Fibroblast of skin of left biceps (primary cell): ENCODE results near the gene BANP.
"Not testable (repeated sequence)": the region's sequence is repeated elsewhere in the genome, so short reads cannot be mapped to it uniquely, and the experiment has no call there.

Experiments
- DNase-seq, 2 experiments: peaks; one replicate each; pipeline ENCODE4 v3.0.0-alpha.2; 2013; ENCODE audit warnings: low read depth in 2 of 2

The BANP gene

GRCh38 chr16:88101623-88102105 is 150.4 kb downstream of the BANP start:
- DNase-seq, result not testable (repeated sequence)

GRCh38 chr16:88102597-88102996 is 151.4 kb downstream of the BANP start:
- no peak for DNase-seq

DNA sequence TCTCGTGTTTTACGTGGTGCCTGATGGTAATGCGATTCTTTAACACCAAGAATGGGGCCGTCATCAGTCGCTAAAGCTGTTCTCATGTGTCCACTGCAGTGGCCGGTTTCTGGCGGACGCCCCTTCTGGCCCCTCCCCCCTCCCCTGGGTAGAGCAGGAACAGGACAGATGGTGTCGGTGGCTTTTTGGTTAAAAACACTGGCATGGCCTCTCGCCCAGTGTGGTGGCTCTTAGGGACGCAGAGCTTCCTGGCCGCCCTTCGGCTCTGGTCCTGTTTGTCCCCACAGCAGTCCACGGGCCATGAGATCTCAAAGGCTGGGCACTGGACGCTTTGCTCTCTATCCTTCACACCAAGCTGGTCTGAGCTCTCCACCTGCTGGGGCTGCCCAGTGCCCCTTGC is 151.8 kb downstream of the BANP start:
- DNase-seq, result no peak

- DNase-seq, result no peak
Observed at GRCh38 chr16:88103581-88104188, 152.5 kb downstream of the BANP start.

- DNase-seq, result not testable (repeated sequence)
Observed at GRCh38 chr16:88104363-88104762, 153.1 kb downstream of the BANP start.

GRCh38 chr16:88105574-88106140 is 154.4 kb downstream of the BANP start:
- not testable (repeated sequence) for DNase-seq

- DNase-seq, result not testable (repeated sequence)
Observed at GRCh38 chr16:88106566-88106965, 155.3 kb downstream of the BANP start.

- no peak for DNase-seq
Observed at GRCh38 chr16:88108762-88109161, 157.5 kb downstream of the BANP start.

- not testable (repeated sequence) for DNase-seq
Observed at GRCh38 chr16:88109726-88110621, 158.7 kb downstream of the BANP start.

- not testable (repeated sequence) for DNase-seq
Observed at GRCh38 chr16:88110875-88111494, 159.8 kb downstream of the BANP start.

- not testable (repeated sequence) for DNase-seq
Observed at GRCh38 chr16:88111976-88112375, 160.7 kb downstream of the BANP start.

GRCh38 chr16:88113545-88114045 is 162.4 kb downstream of the BANP start:
- no peak for DNase-seq

DNA sequence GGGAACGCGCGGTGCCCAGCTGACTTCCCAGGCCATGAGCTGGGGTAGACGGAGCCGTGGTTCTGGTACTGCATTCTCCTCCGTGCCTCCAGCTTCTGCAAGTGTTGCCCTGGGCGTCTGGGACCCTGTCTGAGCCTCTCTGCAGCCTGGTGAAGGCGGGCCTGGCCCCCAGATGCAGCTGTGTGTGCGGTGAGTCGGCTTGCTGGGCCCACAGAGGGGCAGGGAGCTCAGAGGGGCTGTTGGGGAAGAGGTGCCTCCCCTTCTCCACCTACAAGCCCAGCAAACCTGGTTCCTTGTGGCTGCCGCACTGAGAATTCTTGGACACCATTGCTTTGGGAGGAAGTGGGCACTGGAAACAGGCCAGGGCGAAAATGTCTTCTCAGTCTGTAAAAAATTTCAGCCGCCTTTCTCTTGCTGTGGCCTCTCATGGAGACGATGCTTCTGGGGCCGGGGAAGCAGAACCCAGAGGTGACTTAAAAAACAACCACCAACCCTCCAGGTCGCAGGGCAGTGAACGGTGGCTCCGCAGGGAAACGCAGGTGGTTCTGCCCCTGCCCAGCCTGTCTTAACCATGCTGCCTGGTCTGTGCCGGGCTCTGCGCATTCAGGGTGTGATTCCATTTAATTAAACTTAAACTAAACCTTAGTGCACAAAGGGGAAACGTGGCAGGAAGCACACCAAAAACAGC is 163.5 kb downstream of the BANP start:
- not testable (repeated sequence) for DNase-seq

DNA sequence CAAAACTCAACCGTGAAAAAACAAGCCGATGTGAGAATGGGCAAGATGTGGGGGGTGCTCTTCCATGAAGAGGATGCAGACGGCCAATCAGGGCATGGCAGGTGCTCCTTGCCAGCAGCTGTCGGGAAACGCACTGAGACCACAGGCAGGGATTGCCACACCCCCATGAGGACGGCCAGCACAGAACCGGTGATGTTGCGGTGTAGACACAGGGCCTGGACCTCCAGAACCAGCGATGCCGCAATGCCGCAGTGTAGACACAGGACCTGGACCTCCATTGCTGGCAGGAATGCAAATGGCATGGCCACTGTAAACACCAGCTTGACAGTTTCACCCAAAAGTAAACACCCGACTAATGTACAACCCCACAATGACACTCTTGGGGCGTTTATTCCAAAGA is 164.9 kb downstream of the BANP start:
- DNase-seq, result no peak

DNA sequence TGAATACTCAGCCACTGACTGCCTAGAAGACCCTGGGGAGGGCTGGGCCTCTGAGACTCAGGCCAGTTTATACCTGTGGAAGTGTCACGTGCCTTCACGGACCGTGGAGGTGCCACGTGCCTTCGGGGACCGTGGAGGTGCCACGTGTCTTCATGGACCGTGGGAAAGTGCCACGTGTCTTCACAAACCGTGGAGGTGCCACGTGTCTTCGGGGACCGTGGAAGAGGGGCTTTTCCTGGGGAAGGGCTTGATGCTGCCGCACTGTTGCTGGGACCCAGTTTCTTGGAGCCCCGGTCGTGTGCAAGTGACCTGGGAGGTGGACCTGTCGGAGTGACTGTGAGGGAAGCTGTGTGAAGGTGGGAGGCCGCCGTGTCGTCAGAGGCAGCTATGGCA is 166.2 kb downstream of the BANP start:
- DNase-seq, result no peak

- no peak for DNase-seq
Observed at GRCh38 chr16:88118376-88118775, 167.1 kb downstream of the BANP start.

- DNase-seq, result peak; percentile 51 to 52
Observed at GRCh38 chr16:88118852-88119741, 167.9 kb downstream of the BANP start.

- DNase-seq, result not testable (repeated sequence)
Observed at GRCh38 chr16:88119881-88120751, 168.9 kb downstream of the BANP start.

- no peak for DNase-seq
Observed at GRCh38 chr16:88120812-88121211, 169.6 kb downstream of the BANP start.
